Colonic mucosa (tissue), 4 donors: ENCODE measurements around the gene WNT9B. TPM values are rescaled to one million over a fixed set of nuclear protein-coding genes. Genes with fewer than 3 reads are reported as not detected.

Experiments
- DNase-seq: peaks from one replicate; pipeline ENCODE4 v3.0.0-alpha.2; 2020
- H3K27ac ChIP-seq: fragments of 200-600 bp; one replicate; pipeline ENCODE4 v1.8.0; 2021
- H3K27me3 ChIP-seq: fragments of 200-600 bp; one replicate; pipeline ENCODE4 v1.8.0; 2021
- H3K36me3 ChIP-seq: fragments of 200-600 bp; one replicate; pipeline ENCODE4 v1.8.0; 2021
- H3K4me1 ChIP-seq: fragments of 200-600 bp; one replicate; pipeline ENCODE4 v1.8.0; 2021; ENCODE audit warnings: mild to moderate bottlenecking
- H3K4me3 ChIP-seq: fragments of 200-600 bp; one replicate; pipeline ENCODE4 v1.8.0; 2021
- H3K9ac ChIP-seq, 2 donors: one replicate each; pipeline ENCODE4 v1.7.0; 2013; ENCODE audit warnings: control low read depth in 2 of 2, low read depth in 2 of 2, low read length in 2 of 2
- H3K9me3 ChIP-seq: fragments of 200-600 bp; one replicate; pipeline ENCODE4 v1.8.0; 2021
- CTCF ChIP-seq: fragments of 200-600 bp; IDR thresholded peaks from one replicate; pipeline ENCODE4 v1.8.0; 2022; ENCODE audit warnings: antibody characterized with exemption, mild to moderate bottlenecking
- intact Hi-C: fragments of 100-400 bp; cut with DNase I; formaldehyde crosslinking; loops from one replicate; pipeline ENCODE4 v1.14.1; 2022
- total RNA-seq, 2 donors: library from RNA; stranded (reverse); fragmentation: NEBNext Ultra II Directional in 1 of 2; extraction: Animal tissue kit (Norgen Biotek cat#: 25700) in 1 of 2; gene quantifications; one replicate each; pipeline ENCODE4 v1.2.1, GENCODE V29; 2021
- donor health status: healthy.
- donor health status: DM: no; HTN: no; CAD: no.
- donor health status: DM: no; HTN: no; CAD: no.

Gene WNT9B
- total RNA-seq, 2 donors from 2014 or later: not detected

GRCh38 chr17:46881015-46881414 lies 29.6 kb downstream of the WNT9B start:
- Histone ChIP-seq H3K36me3 (no peaks in the 10 kb centered on the region), H3K9ac (no peak overlapping the region), H3K27ac (no peak overlapping the region), H3K4me1 (no peaks in the 10 kb centered on the region), H3K27me3 (no peaks in the 10 kb centered on the region), H3K4me3 (no peak overlapping the region), H3K9me3 (no peaks in the 10 kb centered on the region)
- no peak for TF ChIP-seq CTCF
- intact Hi-C loops: no loop called here
- DNase-seq: no peak

- Histone ChIP-seq H3K4me1 (no peaks in the 10 kb centered on the region), H3K9me3 (no peaks in the 10 kb centered on the region), H3K27ac (no peak overlapping the region), H3K4me3 (no peak overlapping the region), H3K9ac (no peak overlapping the region), H3K27me3 (no peaks in the 10 kb centered on the region), H3K36me3 (no peaks in the 10 kb centered on the region)
- DNase-seq: no peak
- intact Hi-C loops: no loop called here
- no peak for TF ChIP-seq CTCF
Observed at GRCh38 chr17:46882666-46883065, 31.3 kb downstream of the WNT9B start.

GRCh38 chr17:46883871-46884520 lies 32.6 kb downstream of the WNT9B start:
- no peaks in the 10 kb centered on the region for H3K27me3 ChIP-seq
- no peak for DNase-seq
- no peaks in the 10 kb centered on the region for H3K9me3 ChIP-seq
- H3K4me3 ChIP-seq: no peak overlapping the region
- H3K27ac ChIP-seq: no peak overlapping the region
- TF ChIP-seq CTCF: no peak
- no peaks in the 10 kb centered on the region for H3K36me3 ChIP-seq
- no peak overlapping the region for H3K9ac ChIP-seq
- H3K4me1 ChIP-seq: no peaks in the 10 kb centered on the region
- intact Hi-C loops: no loop called here

- no peak for TF ChIP-seq CTCF
Observed at GRCh38 chr17:46884552-46884951, 33.2 kb downstream of the WNT9B start.

GRCh38 chr17:46885415-46886309 lies 34.3 kb downstream of the WNT9B start:
- Histone ChIP-seq H3K27me3 (no peaks in the 10 kb centered on the region), H3K36me3 (no peaks in the 10 kb centered on the region), H3K9me3 (no peaks in the 10 kb centered on the region), H3K27ac (no peak overlapping the region), H3K4me3 (no peak overlapping the region), H3K9ac (no peak overlapping the region), H3K4me1 (no peaks in the 10 kb centered on the region)
- no peak for TF ChIP-seq CTCF
- intact Hi-C loops: no loop called here
- no peak for DNase-seq

More at GRCh38 chr17:46884552-46884951, 33.2 kb downstream of the WNT9B start:
- Histone ChIP-seq H3K4me1 (no peaks in the 10 kb centered on the region), H3K36me3 (no peaks in the 10 kb centered on the region), H3K9ac (no peak overlapping the region), H3K9me3 (no peaks in the 10 kb centered on the region), H3K27ac (no peak overlapping the region), H3K27me3 (no peaks in the 10 kb centered on the region), H3K4me3 (no peak overlapping the region)
- intact Hi-C loops: no loop called here
- no peak for DNase-seq
